ENCODE results near the gene MRPL55.

The MRPL55 gene

DNA sequence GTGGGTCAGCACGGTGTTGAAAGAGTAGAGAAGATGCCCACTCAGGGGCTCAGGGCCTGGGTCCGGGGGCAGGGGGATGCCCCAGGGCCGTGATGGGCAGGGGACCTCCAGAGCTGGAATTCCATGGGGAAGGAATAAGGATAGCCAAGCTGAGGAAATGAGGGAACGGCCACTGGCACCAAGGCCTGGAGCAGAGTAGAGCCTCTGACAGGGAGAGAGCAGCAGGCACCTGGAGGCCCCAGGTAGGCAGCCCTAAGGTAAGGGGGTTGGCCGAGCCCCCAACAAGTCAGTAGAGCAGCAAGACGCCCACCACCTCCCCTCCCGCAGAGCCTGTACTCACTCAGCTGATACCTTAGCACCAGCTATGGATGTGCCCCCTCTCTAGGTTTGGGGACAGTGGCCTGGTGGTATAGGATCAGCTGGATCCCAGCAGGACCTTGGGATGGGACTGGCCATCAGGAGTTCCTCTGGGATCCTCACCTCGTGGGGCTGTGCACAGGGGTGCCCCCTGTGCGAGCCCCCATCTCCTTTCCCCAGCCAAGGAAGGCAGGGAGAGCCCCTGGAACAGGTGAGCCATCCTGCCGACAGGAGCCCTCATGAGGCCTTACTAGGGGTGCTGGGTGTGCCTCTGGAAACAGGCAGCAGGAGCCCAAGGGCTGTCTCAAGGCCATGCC lies 47.6 kb downstream of the MRPL55 start:
- no peak for FAIRE-seq
- no peak for DNase-seq (ENCODE audit: extremely low spot score, insufficient read length, low read depth)

DNA sequence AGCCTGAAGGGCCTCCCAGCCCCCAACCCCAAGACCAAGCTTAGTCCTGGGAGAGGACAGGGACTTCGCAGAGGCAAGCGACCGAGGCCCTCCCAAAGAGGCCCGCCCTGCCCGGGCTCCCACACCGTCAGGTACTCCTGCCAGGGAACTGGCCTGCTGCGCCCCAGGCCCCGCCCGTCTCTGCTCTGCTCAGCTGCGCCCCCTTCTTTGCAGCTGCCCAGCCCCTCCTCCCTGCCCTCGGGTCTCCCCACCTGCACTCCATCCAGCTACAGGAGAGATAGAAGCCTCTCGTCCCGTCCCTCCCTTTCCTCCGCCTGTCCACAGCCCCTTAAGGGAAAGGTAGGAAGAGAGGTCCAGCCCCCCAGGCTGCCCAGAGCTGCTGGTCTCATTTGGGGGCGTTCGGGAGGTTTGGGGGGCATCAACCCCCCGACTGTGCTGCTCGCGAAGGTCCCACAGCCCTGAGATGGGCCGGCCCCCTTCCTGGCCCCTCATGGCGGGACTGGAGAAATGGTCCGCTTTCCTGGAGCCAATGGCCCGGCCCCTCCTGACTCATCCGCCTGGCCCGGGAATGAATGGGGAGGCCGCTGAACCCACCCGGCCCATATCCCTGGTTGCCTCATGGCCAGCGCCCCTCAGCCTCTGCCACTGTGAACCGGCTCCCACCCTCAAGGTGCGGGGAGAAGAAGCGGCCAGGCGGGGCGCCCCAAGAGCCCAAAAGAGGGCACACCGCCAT lies 48.5 kb downstream of the MRPL55 start:
- DNase-seq (ENCODE audit: extremely low spot score, insufficient read length, low read depth) = no peak
- FAIRE-seq = no peak

DNA sequence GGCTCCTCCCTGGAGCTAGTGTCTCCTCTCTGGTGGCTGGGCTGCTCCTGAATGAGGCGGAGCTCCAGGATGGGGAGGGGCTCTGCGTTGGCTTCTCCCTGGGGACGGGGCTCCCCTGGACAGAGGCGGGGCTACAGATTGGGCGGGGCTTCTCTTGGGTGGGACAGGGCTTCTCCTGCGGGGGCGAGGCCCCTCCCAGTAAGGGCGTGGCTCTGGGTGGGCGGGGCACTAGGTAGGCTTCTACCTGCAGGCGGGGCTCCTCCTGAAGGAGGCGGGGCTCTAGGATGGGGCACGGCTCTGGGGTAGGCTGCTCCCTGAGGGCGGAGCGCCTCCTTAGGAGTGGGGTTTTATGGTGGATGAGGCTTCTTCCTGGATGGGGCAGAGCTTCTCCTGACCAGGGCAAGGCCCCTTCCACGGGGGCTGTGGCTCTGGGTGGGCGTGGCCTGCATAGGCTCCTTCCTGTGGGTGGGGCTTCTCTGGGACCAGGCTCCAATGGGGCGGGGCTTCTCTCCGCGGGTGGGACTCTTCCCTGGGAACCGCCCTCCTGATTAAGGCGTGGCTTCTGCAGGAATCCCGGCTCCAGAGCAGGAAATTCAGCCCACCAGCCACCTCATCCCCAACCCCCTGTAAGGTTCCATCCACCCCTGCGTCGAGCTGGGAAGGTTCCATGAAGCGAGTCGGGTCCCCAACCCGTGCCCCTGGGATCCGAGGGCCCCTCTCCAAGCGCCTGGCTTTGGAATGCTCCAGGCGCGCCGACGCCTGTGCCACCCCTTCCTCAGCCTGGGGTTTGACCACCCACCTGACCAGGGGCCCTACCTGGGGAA lies 49.3 kb downstream of the MRPL55 start:
- no peak for FAIRE-seq

DNA sequence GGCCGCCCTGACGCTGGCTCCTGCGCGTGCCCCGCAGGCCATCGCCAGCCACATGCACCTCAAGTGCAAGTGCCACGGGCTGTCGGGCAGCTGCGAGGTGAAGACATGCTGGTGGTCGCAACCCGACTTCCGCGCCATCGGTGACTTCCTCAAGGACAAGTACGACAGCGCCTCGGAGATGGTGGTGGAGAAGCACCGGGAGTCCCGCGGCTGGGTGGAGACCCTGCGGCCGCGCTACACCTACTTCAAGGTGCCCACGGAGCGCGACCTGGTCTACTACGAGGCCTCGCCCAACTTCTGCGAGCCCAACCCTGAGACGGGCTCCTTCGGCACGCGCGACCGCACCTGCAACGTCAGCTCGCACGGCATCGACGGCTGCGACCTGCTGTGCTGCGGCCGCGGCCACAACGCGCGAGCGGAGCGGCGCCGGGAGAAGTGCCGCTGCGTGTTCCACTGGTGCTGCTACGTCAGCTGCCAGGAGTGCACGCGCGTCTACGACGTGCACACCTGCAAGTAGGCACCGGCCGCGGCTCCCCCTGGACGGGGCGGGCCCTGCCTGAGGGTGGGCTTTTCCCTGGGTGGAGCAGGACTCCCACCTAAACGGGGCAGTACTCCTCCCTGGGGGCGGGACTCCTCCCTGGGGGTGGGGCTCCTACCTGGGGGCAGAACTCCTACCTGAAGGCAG lies 50.0 kb downstream of the MRPL55 start:
- FAIRE-seq (no peak), DNase-seq (ENCODE audit: extremely low spot score, insufficient read length, low read depth) (no peak)

More for the DNA sequence above, 49.3 kb downstream of the MRPL55 start:
- DNase-seq (ENCODE audit: extremely low spot score, insufficient read length, low read depth) = no peak

DNA sequence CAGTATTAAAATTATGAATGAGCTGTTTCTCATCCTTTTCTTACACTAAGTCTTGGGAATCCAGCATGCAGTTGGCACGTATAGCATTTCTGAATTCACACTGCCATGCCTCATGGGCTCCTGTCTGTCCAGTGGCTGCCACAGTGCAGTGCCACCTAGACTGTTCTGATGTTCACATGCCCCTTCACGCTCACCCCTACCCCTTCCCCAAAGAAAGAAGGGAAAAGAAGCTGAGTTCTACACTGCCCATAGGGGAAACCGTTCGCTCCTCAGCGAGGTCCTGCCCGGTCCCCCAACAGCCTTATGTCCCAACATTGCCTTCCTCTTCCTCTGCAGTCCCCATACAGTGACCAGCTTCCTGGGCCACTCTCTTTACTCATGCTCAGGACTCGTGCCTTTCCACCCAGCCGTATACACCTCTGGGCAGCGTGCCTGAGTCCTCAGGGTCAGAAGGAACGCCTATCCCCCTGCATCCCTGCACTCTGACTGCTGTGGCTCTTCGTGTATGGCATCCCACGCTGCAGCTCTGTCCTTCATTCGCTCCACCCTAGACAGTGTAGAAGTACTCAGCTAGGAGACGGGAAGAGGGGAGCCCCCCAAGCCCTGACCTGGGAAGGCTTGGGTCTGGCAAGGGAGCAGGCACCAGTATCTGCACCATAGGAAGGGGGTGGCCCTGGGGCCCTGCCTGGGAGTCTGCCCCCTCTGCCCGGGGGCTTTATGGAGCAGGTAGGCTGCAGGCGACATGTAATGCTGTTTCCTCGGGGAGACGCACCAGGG lies 50.7 kb downstream of the MRPL55 start:
- no peak for DNase-seq (ENCODE audit: extremely low spot score, insufficient read length, low read depth)
- no peak for FAIRE-seq
